IPS DF 4.7 (cell line): Measurements from ENCODE around the gene SOSTDC1.
A peak's percentile ranks its signal among the peaks of the same experiment; 100 is the strongest.
"Not testable (repeated sequence)": the region's sequence is repeated elsewhere in the genome, so short reads cannot be mapped to it uniquely, and the experiment has no call there.

Experiments used
- DNase-seq: peaks from one replicate; pipeline ENCODE4 v3.0.0-alpha.2; 2013; ENCODE audit warnings: low spot score; ENCODE audit errors: extremely low read depth

Gene SOSTDC1

GRCh38 chr7:16465469-16466361, at the start of gene SOSTDC1:
TSS of gene SOSTDC1 (minus strand) at chr7:16465738. CDS start at chr7:16465668, 70 bp downstream.
- no peak for DNase-seq

- no peak for DNase-seq
These were observed 49.2 kb upstream of the SOSTDC1 start for GRCh38 chr7:16514729-16515128.

GRCh38 chr7:16514271-16514670, 48.7 kb upstream of the SOSTDC1 start:
- no peak for DNase-seq

GRCh38 chr7:16512097-16512496, 46.6 kb upstream of the SOSTDC1 start:
- no peak for DNase-seq

- DNase-seq = no peak
These were observed 45.8 kb upstream of the SOSTDC1 start for GRCh38 chr7:16511314-16511713.

- no peak for DNase-seq
These were observed 44.3 kb upstream of the SOSTDC1 start for GRCh38 chr7:16509829-16510228.

GRCh38 chr7:16506422-16506821, 40.9 kb upstream of the SOSTDC1 start:
- not testable (repeated sequence) for DNase-seq

GRCh38 chr7:16504019-16504418, 38.5 kb upstream of the SOSTDC1 start:
- DNase-seq = no peak

GRCh38 chr7:16502303-16502702, 36.8 kb upstream of the SOSTDC1 start:
- no peak for DNase-seq

GRCh38 chr7:16498122-16498521, 32.6 kb upstream of the SOSTDC1 start:
- no peak for DNase-seq

- DNase-seq = no peak
These were observed 29.6 kb upstream of the SOSTDC1 start for GRCh38 chr7:16494955-16495719.

- no peak for DNase-seq
These were observed 29.0 kb upstream of the SOSTDC1 start for GRCh38 chr7:16494551-16494950.

GRCh38 chr7:16493266-16493665, 27.7 kb upstream of the SOSTDC1 start:
- no peak for DNase-seq

GRCh38 chr7:16492513-16493062, 27.1 kb upstream of the SOSTDC1 start:
- DNase-seq = no peak

GRCh38 chr7:16491148-16491547, 25.6 kb upstream of the SOSTDC1 start:
- DNase-seq = no peak

- DNase-seq = peak; percentile 28
These were observed 19.1 kb upstream of the SOSTDC1 start for GRCh38 chr7:16484453-16485158.

- no peak for DNase-seq
These were observed 14.1 kb upstream of the SOSTDC1 start for GRCh38 chr7:16479591-16479990.

- no peak for DNase-seq
These were observed 13.6 kb upstream of the SOSTDC1 start for GRCh38 chr7:16479161-16479560.

GRCh38 chr7:16471933-16472332, 6.4 kb upstream of the SOSTDC1 start:
- no peak for DNase-seq

- no peak for DNase-seq
These were observed 1.4 kb downstream of the SOSTDC1 start for GRCh38 chr7:16463949-16464715.

GRCh38 chr7:16463520-16463919, 2.0 kb downstream of the SOSTDC1 start:
- no peak for DNase-seq
